HepG2 (cell line): Measurements from ENCODE around the gene METRNL. TPM values are rescaled to one million over a fixed set of nuclear protein-coding genes. Genes with fewer than 3 reads are reported as not detected.
A peak's percentile ranks its signal among the peaks of the same experiment; 100 is the strongest.

Experiments used
- ATAC-seq: fragments of 200-7000 bp; cut with Tn5 transposase; 3 replicates; pipeline ENCODE4 v1.9.1; 2020; ENCODE audit warnings: mild to moderate bottlenecking, moderate library complexity
- BruUV-seq: library from RNA; stranded (reverse); fragments of 400-500 nt; replicated peaks from 2 replicates; lab custom pipeline; 2021; lab: Mats Ljungman, UMichigan
- CTCF ChIA-PET: fragments of 300-600 bp; formaldehyde crosslinking; extraction: SDS; loops from one replicate; lab custom pipeline; 2021; ENCODE audit warnings: low total read pairs, inconsistent platforms, low intra/inter-chr PET ratio; lab: Yijun Ruan, JAX
- POLR2A ChIA-PET: fragments of 350-600 bp; sonication (Branson Sonifier 250); formaldehyde crosslinking; loops from one replicate; lab custom pipeline; 2020; ENCODE audit warnings: antibody characterized with exemption, inconsistent platforms; lab: Yijun Ruan, JAX
- DNase-seq: peaks from one replicate; pipeline ENCODE4 v3.0.0-alpha.2; 2015; ENCODE audit warnings: low spot score
- FAIRE-seq: peaks from 3 replicates; lab custom pipeline; 2011; peaks lifted over from hg19 to GRCh38; lab: Jason Lieb, UNC
- H2AFZ ChIP-seq: one replicate; pipeline ENCODE4 v1.6.1; 2011; ENCODE audit warnings: low read length, inconsistent platforms
- H3K27ac ChIP-seq: fragments of 300-600 bp; 3 replicates; pipeline ENCODE4 v1.8.0; 2011; ENCODE audit warnings: mixed run types, mild to moderate bottlenecking, mixed read lengths, low read length, inconsistent platforms; ENCODE audit not compliant: insufficient read depth; ENCODE audit errors: extremely low read length
- H3K27me3 ChIP-seq, 2 experiments: fragments of 200-600 bp in 1 of 2; 2 replicates in 1 of 2; 3 replicates in 1 of 2; pipeline versions ENCODE4 v1.6.0 to v1.8.0; 2011; ENCODE audit warnings: low read length in 2 of 2, mild to moderate bottlenecking in 2 of 2, moderate library complexity in 2 of 2, inconsistent platforms in 1 of 2; ENCODE audit not compliant: insufficient read depth in 2 of 2, control insufficient read depth in 1 of 2
- H3K36me3 ChIP-seq, 2 experiments: fragments of 200-600 bp in 1 of 2; replicated peaks in 1 of 2; 2 replicates in 1 of 2; 3 replicates in 1 of 2; pipeline versions ENCODE4 v1.5.1 to v1.8.0; 2011; ENCODE audit warnings: low read length in 2 of 2, inconsistent platforms in 1 of 2; ENCODE audit not compliant: insufficient read depth in 2 of 2, control insufficient read depth in 1 of 2
- H3K4me1 ChIP-seq: 2 replicates; pipeline ENCODE4 v1.5.1; 2012; ENCODE audit warnings: low read length, inconsistent platforms; ENCODE audit not compliant: insufficient read depth
- H3K4me2 ChIP-seq: 2 replicates; pipeline ENCODE4 v1.6.0; 2011; ENCODE audit warnings: low read depth, low read length, inconsistent platforms
- H3K4me3 ChIP-seq, 3 experiments: fragments of 200-600 bp in 1 of 3; sonication (generic), shearing (Covaris generic) in 1 of 3; replicated peaks in 1 of 3; 2 replicates each; pipeline ENCODE4 v1.5.1; 2011 to 2016; ENCODE audit warnings: low read length in 3 of 3, inconsistent platforms in 2 of 3, low read depth in 2 of 3, mild to moderate bottlenecking in 2 of 3, control low read depth in 1 of 3, mixed read lengths in 1 of 3; ENCODE audit not compliant: insufficient read depth in 1 of 3
- H3K79me2 ChIP-seq: one replicate; pipeline ENCODE4 v1.6.1; 2011; ENCODE audit warnings: low read length, inconsistent platforms; ENCODE audit not compliant: insufficient read depth
- H3K9ac ChIP-seq: 2 replicates; pipeline ENCODE4 v1.6.0; 2011; ENCODE audit warnings: mild to moderate bottlenecking, low read depth, low read length, inconsistent platforms; ENCODE audit not compliant: insufficient read depth
- H3K9me3 ChIP-seq: 2 replicates; pipeline ENCODE4 v1.5.1; 2012; ENCODE audit warnings: mild to moderate bottlenecking, low read length
- H4K20me1 ChIP-seq: 2 replicates; pipeline ENCODE4 v1.6.0; 2011; ENCODE audit warnings: inconsistent platforms, mild to moderate bottlenecking, low read length, moderate library complexity; ENCODE audit not compliant: insufficient read depth
- CEBPG ChIP-seq: IDR thresholded peaks from 2 replicates; pipeline ENCODE4 v1.6.1; 2016
- HOMEZ ChIP-seq: IDR thresholded peaks from 2 replicates; pipeline ENCODE4 v1.6.1; 2016; ENCODE audit warnings: low read depth
- MTF1 ChIP-seq: sonication (generic); formaldehyde crosslinking; IDR thresholded peaks from 2 replicates; pipeline ENCODE4 v1.5.0; 2020; ENCODE audit warnings: missing genetic modification reagents
- NKX3-1 ChIP-seq: sonication (generic); formaldehyde crosslinking; IDR thresholded peaks from 2 replicates; pipeline ENCODE4 v1.5.0; 2020; ENCODE audit warnings: missing genetic modification reagents
- PAF1 ChIP-seq: IDR thresholded peaks from 2 replicates; pipeline ENCODE4 v1.6.1; 2016; ENCODE audit warnings: missing genetic modification reagents, missing compliant biosample characterization
- TARDBP ChIP-seq: sonication (generic); formaldehyde crosslinking; IDR thresholded peaks from 2 replicates; pipeline ENCODE4 v1.8.0; 2022; ENCODE audit warnings: mild to moderate bottlenecking, missing genetic modification reagents
- TEAD3 ChIP-seq: optimal IDR thresholded peaks from 2 replicates; pipeline ENCODE3; 2016; ENCODE audit warnings: borderline replicate concordance
- ZC3H4 ChIP-seq: sonication (generic); formaldehyde crosslinking; IDR thresholded peaks from 2 replicates; pipeline ENCODE4 v1.4.0; 2020; ENCODE audit warnings: missing genetic modification reagents, borderline replicate concordance
- ZNF264 ChIP-seq: sonication (generic); formaldehyde crosslinking; IDR thresholded peaks from 2 replicates; pipeline ENCODE4 v1.4.0; 2020; ENCODE audit warnings: missing genetic modification reagents
- ZNF7 ChIP-seq: IDR thresholded peaks from 2 replicates; pipeline ENCODE4 v1.6.1; 2016; ENCODE audit warnings: missing biosample characterization, missing genetic modification reagents
- ZNF879 ChIP-seq: sonication (generic); formaldehyde crosslinking; IDR thresholded peaks from 2 replicates; pipeline ENCODE4 v1.8.1; 2023; ENCODE audit warnings: missing genetic modification reagents
- WGBS: methylation state at CpG from one replicate; pipeline ENCODE4 v1.1.6; 2017; ENCODE audit warnings: low lambda C conversion rate; 5-methylcytosine and 5-hydroxymethylcytosine counted together
- in situ Hi-C: cut with HindIII; loops from 2 replicates; pipeline ENCODE4 v1.10.0; 2017; ENCODE audit warnings: low pct_unique_long_range_greater_than_20kb; ENCODE audit not compliant: extremely low pct_ligation_motif_present
- intact Hi-C: fragments of 100-400 bp; cut with micrococcal nuclease; formaldehyde crosslinking; loops from one replicate; pipeline ENCODE4 v1.10.0; 2022; ENCODE audit not compliant: unreplicated experiment
- polyA plus RNA-seq, 8 experiments: library from polyadenylated mRNA; depleted of rRNA in 3 of 8; stranded (reverse) in 7 of 8; unstranded in 1 of 8; fragments of >200 nt; fragmentation: Illumina TruSeq in 4 of 8; extraction: Trizol in 4 of 8; gene quantifications; 2 replicates each; pipeline versions ENCODE4 v1.2.1 to v1.2.3, GENCODE V29; 2011 to 2016; ENCODE audit warnings: low read depth in 4 of 8, missing spikeins in 1 of 8, mixed read lengths in 1 of 8; ENCODE audit not compliant: insufficient read depth in 1 of 8
- total RNA-seq, 5 experiments: library from RNA; depleted of rRNA; stranded (reverse); fragments of >200 nt; fragmentation: Illumina TruSeq; extraction: Trizol; gene quantifications; 2 replicates each; pipeline ENCODE4 v1.2.3, GENCODE V29; 2016; ENCODE audit warnings: low read depth in 1 of 5

The METRNL gene
- total and polyA plus RNA-seq, 2 of the 13 experiments (the other 11 are each of a cell fraction or from before 2014, with no cell fraction given), result 0.66 to 0.84 TPM

- peaks cover 6% of the 10 kb centered on the region; the same call in 1 of the 2 replicates for H3K9me3 ChIP-seq
- in situ Hi-C loops (no loop called here), intact Hi-C loops (no loop called here)
- H3K4me1 ChIP-seq, result peaks cover 50% of the 10 kb centered on the region
- H2AFZ ChIP-seq, result no peak overlapping the region
- CTCF ChIA-PET, result no interaction called here
- H3K27me3 ChIP-seq, result no peaks in the 10 kb centered on the region
- FAIRE-seq (no peak), DNase-seq (no peak), ATAC-seq (no peak)
- no peak overlapping the region for H3K4me3 ChIP-seq
- H3K9ac ChIP-seq, result no peak overlapping the region
- no peaks in the 10 kb centered on the region for H4K20me1 ChIP-seq
- TF ChIP-seq ZNF879 (CRISPR knock-in tag) (0 out of 2 replicates have a peak, but pooled peaks have one; percentile 55), MTF1 (no peak), HOMEZ (peak; percentile 22; the same call in 1 of the 2 replicates), TEAD3 (peak; percentile 13), ZC3H4 (no peak), ZNF7 (CRISPR knock-in tag) (peak; percentile 73)
- H3K79me2 ChIP-seq, result peaks cover 5% of the 10 kb centered on the region
- no TSS peak for BruUV-seq
- H3K27ac ChIP-seq, result no peak overlapping the region
- 97% methylated on average over 12 of the region's 12 CpGs for WGBS
- POLR2A ChIA-PET, result interaction anchor here (1.2 kb wide), 1 partner anchor 10 kb away, joined by 4 read pairs; no protein-coding TSS in a partner anchor
- H3K4me2 ChIP-seq, result no peak overlapping the region
- peaks cover 4 to 21% of the 10 kb centered on the region in 2 experiments; a peak in 4 of 5 replicates for H3K36me3 ChIP-seq
Observed at GRCh38 chr17:83046448-83047181, 32.8 kb upstream of the METRNL start.

- Histone ChIP-seq H3K4me1 (peaks cover 52% of the 10 kb centered on the region), H3K4me3 (no peak overlapping the region), H3K9ac (no peak overlapping the region), H3K36me3 (peaks cover 3 to 17% of the 10 kb centered on the region in 2 experiments; a peak in 4 of 5 replicates), H3K4me2 (no peak overlapping the region), H3K9me3 (peaks cover under 1% of the 10 kb centered on the region; the same call in 1 of the 2 replicates), H3K27ac (no peak overlapping the region), H4K20me1 (no peaks in the 10 kb centered on the region), H3K79me2 (peaks cover 5% of the 10 kb centered on the region), H3K27me3 (0 out of 5 replicates have a peak, but pooled peaks cover 0 to under 1% of the 10 kb centered on the region in 2 experiments), H2AFZ (no peak overlapping the region)
- in situ Hi-C loops (no loop called here), intact Hi-C loops (no loop called here)
- ChIA-PET POLR2A (no interaction called here), CTCF (no interaction called here)
- ATAC-seq, result no peak
- no TSS peak for BruUV-seq
- no peak for FAIRE-seq
- 78% methylated on average over 2 of the region's 2 CpGs for WGBS
- peak; percentile 99 for TF ChIP-seq ZNF264
- TF ChIP-seq NKX3-1, result no peak
- no peak for TF ChIP-seq CEBPG (CRISPR knock-in tag)
- TF ChIP-seq PAF1, result no peak
- no peak for TF ChIP-seq TARDBP
- DNase-seq, result no peak
Observed at GRCh38 chr17:83047182-83047478, 32.3 kb upstream of the METRNL start.
